Activated CD8-positive, alpha-beta memory T cell treated with anti-CD3 and anti-CD28 coated beads, Interleukin-2, amount 50 U/mL, for 1 hour (primary cell): ENCODE data around the gene THYN1.
"Not testable (repeated sequence)": the region's sequence is repeated elsewhere in the genome, so short reads cannot be mapped to it uniquely, and the experiment has no call there.

Experiments used
- DNase-seq: peaks from one replicate; pipeline ENCODE4 v3.0.0-alpha.2; 2020; ENCODE audit errors: extremely low read depth

Gene THYN1

DNA sequence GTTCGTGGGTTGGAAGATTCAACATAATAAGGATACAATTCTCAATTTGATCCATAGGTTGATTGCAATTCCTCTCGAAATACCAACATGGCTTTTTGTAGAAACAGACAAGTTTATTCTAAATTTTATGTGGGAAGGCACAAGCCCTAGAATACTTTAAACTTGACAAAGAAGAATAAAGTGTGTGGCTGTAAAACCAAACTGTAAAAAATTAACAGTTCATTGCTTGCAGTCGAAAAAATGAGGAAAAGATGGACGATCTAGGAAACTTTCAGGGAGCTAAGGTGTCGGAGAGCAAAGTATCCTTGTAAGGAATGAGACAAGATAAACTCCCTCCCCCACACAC is 22.0 kb upstream of the THYN1 start:
- DNase-seq = no peak

- DNase-seq = no peak
Measured at GRCh38 chr11:134273317-134273712, 20.2 kb upstream of the THYN1 start.

- DNase-seq = no peak
Measured at GRCh38 chr11:134272381-134273316, 19.5 kb upstream of the THYN1 start.

DNA sequence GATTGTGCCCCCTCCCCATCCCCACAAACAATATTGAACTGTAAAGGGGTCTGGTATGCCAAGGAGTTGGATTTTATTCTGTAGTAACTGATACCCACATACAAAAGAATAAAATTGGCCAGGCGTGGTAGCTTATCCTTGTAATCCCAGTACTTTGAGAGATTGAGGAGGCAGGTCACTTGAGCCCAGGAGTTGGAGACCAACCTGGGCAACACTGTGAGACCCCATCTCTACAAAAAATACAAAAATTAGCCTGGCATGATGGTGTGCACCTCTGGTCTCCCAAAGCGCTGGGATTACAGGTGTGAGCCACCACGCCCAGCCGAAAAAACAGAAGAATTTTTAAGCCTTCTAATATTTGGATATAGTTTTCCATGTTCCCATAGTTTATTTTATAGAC is 18.8 kb upstream of the THYN1 start:
- no peak for DNase-seq

DNA sequence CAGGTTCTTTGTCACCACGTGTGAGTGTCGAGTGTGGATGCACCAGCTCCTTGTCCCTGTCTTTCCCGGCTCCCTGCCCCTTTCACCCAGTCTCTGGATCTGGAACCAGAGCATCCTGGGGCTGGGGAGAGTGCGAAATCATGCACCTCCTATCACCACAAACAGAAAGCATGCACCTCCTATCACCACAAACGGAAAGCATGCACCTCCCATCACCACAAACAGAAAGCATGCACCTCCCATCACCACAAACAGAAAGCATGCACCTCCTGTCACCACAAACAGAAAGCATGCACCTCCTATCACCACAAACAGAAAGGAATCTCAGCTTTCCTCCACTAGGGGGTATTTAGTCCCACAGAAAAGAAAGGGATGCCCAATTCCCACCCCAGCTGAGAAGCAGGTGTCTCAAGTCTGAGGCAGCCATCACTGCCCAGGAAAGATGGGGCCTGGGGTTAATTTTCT is 17.1 kb upstream of the THYN1 start:
- no peak for DNase-seq

DNA sequence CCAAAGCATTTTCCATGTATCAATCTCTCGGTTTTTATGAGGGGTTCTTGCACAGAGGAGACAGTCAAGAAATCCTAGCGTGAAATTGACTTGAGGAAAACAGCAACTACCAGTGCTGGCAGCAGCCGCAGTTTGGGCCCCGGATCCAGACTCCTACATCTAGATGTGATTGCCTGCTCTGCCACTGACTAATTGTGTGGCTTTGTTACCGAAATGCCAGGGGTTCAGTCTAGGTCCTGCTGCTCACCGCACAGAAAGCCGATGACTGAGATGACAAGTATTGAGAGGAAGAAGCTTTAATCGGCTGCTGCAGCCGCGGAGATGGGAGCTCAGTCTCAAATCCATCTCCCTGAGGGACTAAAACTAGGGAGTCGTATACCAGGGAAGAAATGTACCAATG is 14.8 kb upstream of the THYN1 start:
- no peak for DNase-seq

DNA sequence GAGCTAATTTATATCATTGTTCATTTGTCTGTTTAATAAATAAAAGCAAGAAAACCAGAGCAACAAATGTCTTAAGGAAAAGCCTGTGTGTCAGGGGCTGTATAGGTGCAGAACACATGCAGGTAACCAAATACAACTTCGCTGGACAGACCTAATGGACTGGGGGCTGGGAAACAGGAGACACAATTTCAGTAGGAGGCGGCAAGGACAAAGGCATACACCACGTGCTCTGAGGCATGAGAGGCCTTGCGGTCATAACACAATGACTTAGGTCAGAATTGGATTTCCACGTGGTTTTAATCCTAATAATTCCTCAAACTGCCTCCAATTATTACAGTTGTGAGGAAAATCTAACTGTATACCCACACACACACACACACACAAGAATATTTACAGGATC is 14.3 kb upstream of the THYN1 start:
- DNase-seq = no peak

DNA sequence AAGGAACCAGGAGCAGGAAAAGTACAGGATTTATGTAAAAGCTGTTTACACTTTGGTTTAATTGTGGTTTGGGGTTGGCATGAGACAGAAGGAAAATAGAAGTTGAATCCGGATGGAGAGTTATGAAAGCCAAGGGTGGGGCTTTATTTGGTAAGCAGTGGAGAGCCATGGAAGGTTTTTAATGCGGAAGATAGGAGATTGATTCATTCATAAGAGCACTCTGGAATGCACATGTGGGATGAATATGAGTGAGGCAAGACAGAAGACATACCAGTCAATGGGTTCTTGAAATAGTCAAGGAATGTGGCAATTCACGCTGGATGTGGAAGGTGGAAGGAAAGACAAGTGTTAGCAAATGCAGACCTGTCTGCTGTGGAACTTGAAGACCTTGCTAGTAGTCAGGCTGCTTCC is 13.7 kb upstream of the THYN1 start:
- DNase-seq = no peak

DNA sequence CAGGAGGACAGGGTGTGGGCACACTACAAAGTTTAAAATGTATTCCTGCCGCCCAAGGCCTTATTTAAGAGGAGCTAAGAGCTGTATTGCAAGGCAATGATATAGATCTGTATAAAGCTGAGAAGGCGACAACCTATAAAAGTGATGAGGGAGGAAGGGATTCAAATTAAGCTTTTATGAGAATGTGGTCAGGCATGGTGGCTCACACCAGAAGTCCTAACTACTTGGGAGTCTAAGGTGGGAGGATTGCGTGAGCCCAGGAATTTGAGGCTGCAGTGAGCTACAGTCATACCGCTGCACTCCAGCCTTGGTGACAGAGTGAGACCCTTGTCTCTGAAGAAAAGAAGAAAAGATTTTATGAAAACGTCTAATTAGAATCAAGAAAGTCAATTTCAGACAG is 13.3 kb upstream of the THYN1 start:
- DNase-seq = no peak

DNA sequence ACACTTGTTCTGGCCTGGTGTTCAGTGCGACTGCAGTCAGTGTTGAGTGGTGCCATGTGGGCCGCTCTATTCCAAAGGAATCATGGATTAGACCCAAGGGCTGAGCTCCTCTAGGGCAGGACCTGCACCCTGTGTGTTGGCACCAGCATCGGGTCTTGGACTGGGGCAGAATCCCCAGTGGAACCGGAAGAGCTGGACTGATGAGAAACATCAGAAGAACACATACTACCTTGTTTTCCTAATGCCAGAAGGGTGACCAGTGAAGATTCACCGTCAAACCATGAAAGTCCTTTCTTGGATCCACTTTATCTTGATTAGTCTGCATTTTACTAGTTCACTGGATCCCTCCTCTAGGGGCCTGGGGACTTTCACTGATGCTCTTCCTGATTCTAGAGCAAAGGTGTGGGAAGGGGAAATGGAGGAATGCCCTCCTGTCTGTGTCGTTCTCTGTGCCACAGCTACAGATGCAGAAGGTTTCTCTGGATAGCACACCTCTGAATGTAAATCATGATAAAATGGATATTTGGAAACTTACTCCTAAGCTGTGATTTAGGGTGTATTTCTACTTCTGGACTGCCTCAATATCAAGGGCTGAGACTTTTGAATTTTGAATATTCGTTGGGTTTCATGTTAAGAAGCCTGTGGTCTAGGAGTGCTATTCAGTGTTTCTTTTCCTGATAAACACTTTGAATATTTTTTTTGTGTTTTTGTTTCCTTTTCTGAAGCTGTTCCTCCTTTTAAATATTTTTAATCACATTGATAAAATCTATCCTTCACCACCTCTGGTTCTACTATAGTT is 12.0 kb upstream of the THYN1 start:
- no peak for DNase-seq

- DNase-seq = no peak
Measured at GRCh38 chr11:134261626-134262488, 8.7 kb upstream of the THYN1 start.

DNA sequence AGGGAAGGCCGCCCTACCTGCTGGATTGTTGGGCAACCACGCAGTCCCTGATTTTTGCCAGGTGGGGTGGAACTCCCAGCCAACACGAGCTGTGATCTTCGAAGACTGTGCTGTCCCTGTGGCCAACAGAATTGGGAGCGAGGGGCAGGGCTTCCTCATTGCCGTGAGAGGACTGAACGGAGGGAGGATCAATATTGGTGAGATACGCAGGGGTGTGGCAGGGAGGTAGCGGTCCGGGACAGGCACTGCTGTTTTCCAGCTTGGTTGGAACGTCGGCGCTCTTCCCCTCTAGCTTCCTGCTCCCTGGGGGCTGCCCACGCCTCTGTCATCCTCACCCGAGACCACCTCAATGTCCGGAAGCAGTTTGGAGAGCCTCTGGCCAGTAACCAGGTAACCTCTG is 7.8 kb upstream of the THYN1 start:
- no peak for DNase-seq

DNA sequence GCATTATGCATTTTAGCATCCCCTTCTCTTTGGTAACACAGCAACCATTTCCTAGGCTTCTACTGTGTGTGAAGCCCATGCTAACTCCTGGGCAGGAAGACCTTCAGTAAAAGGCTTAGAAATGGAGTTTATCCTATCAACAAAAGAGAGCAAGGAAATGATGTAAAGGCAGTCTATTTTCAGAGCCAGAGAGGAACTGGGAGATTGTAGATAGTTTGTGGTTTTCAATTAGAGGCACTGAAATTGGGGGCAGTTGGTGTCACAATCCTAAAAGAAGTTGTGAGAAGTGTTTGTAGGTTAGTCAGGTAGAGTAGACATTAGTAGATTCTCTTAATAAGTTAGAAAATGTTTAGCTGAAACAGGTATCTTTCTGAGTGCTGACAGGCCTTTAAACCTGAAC is 7.4 kb upstream of the THYN1 start:
- no peak for DNase-seq

- DNase-seq = no peak
Measured at GRCh38 chr11:134258577-134258976, 5.4 kb upstream of the THYN1 start.

GRCh38 chr11:134257101-134257500 is 3.9 kb upstream of the THYN1 start:
- no peak for DNase-seq

DNA sequence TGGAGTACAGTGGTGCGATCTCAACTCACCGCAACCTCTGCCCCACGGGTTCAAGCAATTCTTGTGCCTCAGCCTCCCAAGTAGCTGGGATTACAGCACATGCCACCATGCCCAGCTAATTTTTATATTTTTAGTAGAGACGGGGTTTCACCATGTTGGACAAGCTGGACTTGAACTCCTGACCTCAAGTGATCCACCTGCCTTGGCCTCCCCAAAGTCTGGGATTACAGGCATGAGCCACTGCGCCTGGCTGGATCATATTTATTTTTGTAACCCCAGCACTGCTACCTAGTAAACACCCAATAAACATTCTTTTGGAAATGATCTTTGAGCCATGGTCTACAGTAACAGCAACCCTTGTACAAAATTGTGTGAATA is 2.0 kb upstream of the THYN1 start:
- not testable (repeated sequence) for DNase-seq

DNA sequence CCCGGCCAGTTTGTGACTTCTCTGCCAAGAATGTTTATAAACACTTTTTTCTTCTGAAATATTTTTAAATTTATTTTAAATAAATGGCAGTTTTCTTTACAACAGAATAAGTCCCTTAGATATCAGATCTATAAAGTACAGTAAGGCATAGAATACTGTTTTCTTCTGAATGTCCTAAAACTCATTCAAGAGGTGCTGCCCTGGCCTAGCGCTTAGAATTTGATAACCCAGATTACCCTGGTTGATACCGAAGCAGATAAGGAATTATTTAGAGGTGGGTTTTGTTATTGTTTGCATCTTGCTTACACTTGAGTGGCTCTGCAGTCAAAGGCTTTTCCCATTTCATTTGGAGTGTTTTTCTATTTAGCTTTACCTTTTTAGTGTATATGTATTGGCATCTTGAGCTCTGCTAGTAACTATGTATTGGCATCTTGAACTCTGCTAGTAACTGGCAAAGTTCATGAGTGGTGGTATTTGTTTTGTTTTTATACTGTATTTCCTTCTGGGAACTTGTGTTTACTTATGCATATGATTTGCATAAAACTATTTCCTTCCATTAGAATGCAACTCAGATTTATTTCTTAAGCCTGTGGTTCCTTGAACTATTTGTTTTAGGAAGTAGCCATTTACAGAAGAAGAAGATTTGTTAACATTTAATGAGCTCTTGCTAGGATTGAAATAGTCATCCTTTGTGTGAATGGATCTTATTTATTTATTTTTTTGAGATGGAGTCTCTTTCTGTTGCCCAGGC is 1.5 kb upstream of the THYN1 start:
- DNase-seq = no peak

DNA sequence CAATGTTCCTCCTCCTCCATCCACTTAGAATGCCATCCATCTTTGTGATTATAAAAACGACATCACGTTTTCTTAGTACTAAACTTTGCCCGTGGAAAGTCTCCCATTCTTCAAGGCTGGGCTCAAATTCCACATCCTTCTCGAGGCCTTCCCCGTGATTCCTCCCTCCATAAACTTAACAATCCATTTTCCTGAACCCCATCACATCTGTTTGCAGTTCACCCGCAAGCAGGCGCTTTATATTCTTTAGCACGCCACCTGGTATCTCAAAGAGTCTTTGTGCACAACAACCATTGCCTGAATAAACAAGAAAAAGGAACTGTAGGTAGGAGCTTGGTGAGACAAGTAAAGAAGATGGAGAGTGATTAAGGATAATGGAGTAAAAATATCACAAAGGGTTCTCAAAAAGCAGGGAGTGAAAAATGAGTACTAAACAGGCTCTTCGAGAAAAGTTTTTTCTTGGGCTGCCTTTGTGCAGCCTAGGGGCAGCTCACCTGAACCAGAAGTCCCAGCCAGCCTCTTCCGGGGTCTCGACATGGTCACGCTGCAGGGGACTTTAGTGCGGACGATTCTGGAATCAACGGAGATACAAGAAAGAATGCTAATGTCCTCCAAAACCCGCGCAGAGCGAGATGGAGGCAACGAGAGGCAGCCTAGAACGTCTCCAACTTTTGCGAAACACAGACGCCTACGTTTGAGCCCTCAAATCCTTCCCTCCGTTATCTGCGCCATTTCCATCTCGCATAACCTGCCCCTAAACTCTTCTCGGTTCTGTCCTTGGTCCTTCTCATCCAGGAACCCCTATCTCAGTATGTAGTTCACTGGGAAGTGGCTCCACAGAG is 585 bp downstream of the THYN1 start:
- DNase-seq = no peak

GRCh38 chr11:134250675-134251074 is 2.5 kb downstream of the THYN1 start:
- DNase-seq = no peak

DNA sequence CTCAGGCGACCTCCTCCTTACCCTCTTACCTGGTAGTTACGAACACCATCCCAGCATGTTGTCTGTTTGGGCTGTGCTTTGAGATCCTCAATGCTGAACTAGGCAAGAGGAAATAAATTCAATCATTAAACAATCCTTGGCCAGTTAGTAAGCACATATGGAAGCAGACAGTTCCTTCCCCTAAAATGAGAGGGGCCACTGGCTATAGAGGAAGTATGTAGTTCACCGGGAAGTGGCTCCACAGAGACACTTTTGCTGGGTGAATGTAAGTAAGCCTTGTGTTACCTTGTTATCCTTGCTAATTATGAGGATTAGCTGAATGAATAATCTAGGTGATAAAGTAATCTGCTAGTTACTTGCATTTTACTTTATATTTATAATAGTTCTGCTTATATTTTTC is 2.9 kb downstream of the THYN1 start:
- no peak for DNase-seq
